GM13977 (cell line): ENCODE data around the gene FAP.

ENCODE experiments used
- DNase-seq: peaks from one replicate; pipeline ENCODE4 v3.0.0; 2012; ENCODE audit warnings: low spot score
- in situ Hi-C: fragments of 300-500 bp; cut with MboI; formaldehyde crosslinking; loops from one replicate; pipeline ENCODE4 v1.12.0; 2022; ENCODE audit warnings: low sequenced_read_pairs, low pct_unique_long_range_greater_than_20kb, mixed read lengths, inconsistent platforms; ENCODE audit not compliant: unreplicated experiment
- TF ChIP-seq, protein P1 (sequence below): IDR thresholded peaks from 2 replicates; pipeline ENCODE4 v1.5.1; 2012; ENCODE audit warnings: mild to moderate bottlenecking, control low read depth; ENCODE audit not compliant: insufficient read depth; ENCODE audit errors: extremely low read depth, missing control alignments

FAP gene

DNA sequence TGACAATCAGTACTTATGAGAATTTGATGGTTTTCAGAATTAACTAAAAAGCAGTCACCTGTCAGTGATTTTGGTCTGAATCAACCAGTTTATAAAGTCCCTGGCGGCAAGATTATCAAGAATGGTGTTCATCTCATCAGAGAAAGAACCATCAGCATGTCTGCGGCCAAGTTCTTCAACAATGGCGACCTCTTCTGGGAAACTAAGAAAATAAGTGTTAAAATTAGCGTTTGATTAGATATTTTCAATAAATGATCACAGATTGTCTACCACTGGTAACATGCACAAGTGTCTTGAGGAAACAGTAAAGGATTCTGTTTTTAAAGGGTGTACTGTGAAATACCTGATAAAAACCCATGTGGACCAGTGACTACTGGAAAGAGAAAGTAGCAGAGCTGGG, 99.3 kb downstream of the FAP start:
- in situ Hi-C loops, result no loop called here
- TF ChIP-seq, protein P1, sequence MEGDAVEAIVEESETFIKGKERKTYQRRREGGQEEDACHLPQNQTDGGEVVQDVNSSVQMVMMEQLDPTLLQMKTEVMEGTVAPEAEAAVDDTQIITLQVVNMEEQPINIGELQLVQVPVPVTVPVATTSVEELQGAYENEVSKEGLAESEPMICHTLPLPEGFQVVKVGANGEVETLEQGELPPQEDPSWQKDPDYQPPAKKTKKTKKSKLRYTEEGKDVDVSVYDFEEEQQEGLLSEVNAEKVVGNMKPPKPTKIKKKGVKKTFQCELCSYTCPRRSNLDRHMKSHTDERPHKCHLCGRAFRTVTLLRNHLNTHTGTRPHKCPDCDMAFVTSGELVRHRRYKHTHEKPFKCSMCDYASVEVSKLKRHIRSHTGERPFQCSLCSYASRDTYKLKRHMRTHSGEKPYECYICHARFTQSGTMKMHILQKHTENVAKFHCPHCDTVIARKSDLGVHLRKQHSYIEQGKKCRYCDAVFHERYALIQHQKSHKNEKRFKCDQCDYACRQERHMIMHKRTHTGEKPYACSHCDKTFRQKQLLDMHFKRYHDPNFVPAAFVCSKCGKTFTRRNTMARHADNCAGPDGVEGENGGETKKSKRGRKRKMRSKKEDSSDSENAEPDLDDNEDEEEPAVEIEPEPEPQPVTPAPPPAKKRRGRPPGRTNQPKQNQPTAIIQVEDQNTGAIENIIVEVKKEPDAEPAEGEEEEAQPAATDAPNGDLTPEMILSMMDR, result no peak
- no peak for DNase-seq

GRCh38 chr2:162138310-162138709, 104.9 kb downstream of the FAP start:
- DNase-seq, result no peak
- TF ChIP-seq, protein P1, result no peak

DNA sequence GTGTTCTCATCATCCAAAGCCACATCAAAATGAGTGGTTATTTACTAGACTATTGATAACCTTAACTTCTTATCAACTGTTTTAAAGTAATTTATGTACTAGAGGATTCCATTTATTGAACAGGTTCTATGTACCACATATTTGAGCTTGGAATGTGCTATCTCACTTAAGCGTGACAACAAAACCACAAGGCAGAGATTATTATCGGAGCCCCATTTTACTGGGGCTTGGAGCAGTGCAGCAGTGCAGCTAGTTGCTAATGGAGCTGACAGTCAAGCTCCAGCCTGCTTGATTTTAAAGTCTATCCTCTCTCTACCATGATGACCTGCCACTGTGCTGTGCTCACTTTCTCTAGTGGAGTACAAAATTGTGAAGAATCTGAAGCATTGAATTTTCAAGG, 115.8 kb downstream of the FAP start:
- in situ Hi-C loops, result no loop called here
- no peak for DNase-seq
- TF ChIP-seq, protein P1, result no peak

More at GRCh38 chr2:162138310-162138709, 104.9 kb downstream of the FAP start:
- in situ Hi-C loops, result no loop called here

DNA sequence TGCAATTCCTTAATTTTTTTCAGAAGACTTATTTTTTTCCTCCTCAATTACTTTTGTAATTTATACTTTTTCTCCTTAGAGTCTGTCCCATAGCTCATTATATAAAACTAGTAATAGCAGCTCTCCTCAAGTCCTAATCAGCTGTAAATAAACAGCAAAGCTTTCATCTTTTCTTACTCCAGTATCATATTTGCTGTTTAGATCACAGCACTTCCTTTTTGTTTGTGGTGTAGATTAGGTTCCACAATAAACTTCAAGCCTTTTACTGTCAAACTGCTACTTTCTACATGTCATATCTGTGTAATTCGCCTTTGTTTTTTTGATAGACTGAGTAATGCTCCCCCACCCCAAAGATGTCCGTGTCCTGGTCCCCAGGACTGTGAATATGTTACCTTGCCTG, 116.7 kb downstream of the FAP start:
- in situ Hi-C loops, result no loop called here
- no peak for DNase-seq

DNA sequence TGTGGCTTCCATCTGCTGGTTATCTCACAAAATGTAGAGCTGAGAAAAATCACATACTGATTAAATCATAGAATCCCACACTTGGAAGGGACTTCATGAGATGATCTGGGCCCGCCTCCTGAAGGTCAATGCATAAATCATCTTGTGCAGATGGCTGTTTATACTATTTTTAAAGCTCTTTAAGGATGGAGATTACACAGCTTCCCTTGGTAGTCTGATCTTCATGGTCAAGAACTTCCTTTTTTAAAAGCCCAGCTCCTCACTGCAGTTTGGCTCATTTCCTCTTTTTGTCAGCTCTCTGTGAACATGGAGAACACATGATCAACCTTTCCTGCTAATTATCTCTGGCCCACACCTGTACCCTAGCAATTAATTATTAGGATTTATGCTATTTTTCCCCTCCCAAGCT, 117.1 kb downstream of the FAP start:
- in situ Hi-C loops, result no loop called here
- TF ChIP-seq, protein P1, result no peak
- peak; percentile 31 for DNase-seq

More for the DNA sequence above, 116.7 kb downstream of the FAP start:
- TF ChIP-seq, protein P1, result no peak

GRCh38 chr2:162125138-162125537, 118.1 kb downstream of the FAP start:
- in situ Hi-C loops, result no loop called here
- TF ChIP-seq, protein P1, result no peak
- DNase-seq, result no peak
